Ascending aorta (tissue), 2 donors: ENCODE data around the gene CNKSR3. TPM values are rescaled to one million over a fixed set of nuclear protein-coding genes. Genes with fewer than 3 reads are reported as not detected.

ENCODE experiments used
- DNase-seq, 2 donors: peaks; one replicate each; pipeline ENCODE4 v3.0.0-alpha.2; 2019; ENCODE audit warnings: low spot score in 2 of 2
- H3K27ac ChIP-seq, 2 donors: fragments of 200-600 bp; sonication (generic); one replicate each; pipeline ENCODE4 v1.5.1; 2016 to 2017; ENCODE audit warnings: mild to moderate bottlenecking in 1 of 2
- H3K27me3 ChIP-seq: fragments of 200-600 bp; sonication (generic); one replicate; pipeline ENCODE4 v1.5.1; 2017
- H3K36me3 ChIP-seq, 2 donors: fragments of 200-600 bp; sonication (generic); one replicate each; pipeline ENCODE4 v1.5.1; 2016
- H3K4me1 ChIP-seq, 2 donors: fragments of 200-600 bp; sonication (generic); one replicate each; pipeline ENCODE4 v1.5.1; 2016 to 2017; ENCODE audit warnings: mild to moderate bottlenecking in 1 of 2
- H3K4me3 ChIP-seq, 2 donors: fragments of 200-600 bp; sonication (generic); one replicate each; pipeline ENCODE4 v1.5.1; 2016 to 2017; ENCODE audit warnings: mild to moderate bottlenecking in 1 of 2
- H3K9me3 ChIP-seq, 2 donors: fragments of 200-600 bp; sonication (generic); one replicate each; pipeline ENCODE4 v1.5.1; 2016
- intact Hi-C: fragments of 100-400 bp; cut with DNase I; formaldehyde crosslinking; loops from one replicate; pipeline ENCODE4 v1.15.1; 2023
- total RNA-seq: library from RNA; depleted of rRNA; stranded (reverse); fragments of >200 nt; gene quantifications from one replicate; pipeline ENCODE4 v1.1.0, GENCODE V29; 2016
- TF ChIP-seq, protein P1 (sequence below), 3 experiments: fragments of 200-600 bp in 2 of 3; fragments of 450-650 bp in 1 of 3; sonication (generic) in 2 of 3; IDR thresholded peaks; one replicate each; pipeline ENCODE4 v1.5.1; 2016 to 2019; ENCODE audit warnings: antibody characterized with exemption in 3 of 3, mild to moderate bottlenecking in 1 of 3, moderate library complexity in 1 of 3

Gene CNKSR3
- total RNA-seq, 1 donor from 2014 or later = 9.7 TPM

DNA sequence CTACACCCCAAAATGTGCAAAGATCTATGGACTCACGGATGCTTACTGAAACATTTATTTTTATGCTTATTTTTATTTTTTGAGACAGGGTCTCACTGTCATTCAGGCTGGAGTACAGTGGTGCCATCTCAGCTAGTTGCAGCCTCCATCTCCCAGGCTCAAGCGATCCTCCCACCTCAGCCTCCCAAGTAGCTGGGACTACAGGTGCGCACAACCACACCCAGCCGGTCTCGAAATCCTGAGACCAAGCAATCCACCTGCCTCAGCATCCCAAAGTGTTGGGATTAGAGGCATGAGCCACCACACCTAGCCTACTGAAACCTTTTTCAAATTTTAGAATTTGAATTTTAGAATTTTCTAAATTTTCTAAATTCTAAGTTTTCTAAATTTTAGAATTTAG, 103.0 kb downstream of the CNKSR3 start:
- peak in 1 of 2 donors; percentile 54 for DNase-seq
- intact Hi-C loops = no loop called here
- TF ChIP-seq, protein P1, sequence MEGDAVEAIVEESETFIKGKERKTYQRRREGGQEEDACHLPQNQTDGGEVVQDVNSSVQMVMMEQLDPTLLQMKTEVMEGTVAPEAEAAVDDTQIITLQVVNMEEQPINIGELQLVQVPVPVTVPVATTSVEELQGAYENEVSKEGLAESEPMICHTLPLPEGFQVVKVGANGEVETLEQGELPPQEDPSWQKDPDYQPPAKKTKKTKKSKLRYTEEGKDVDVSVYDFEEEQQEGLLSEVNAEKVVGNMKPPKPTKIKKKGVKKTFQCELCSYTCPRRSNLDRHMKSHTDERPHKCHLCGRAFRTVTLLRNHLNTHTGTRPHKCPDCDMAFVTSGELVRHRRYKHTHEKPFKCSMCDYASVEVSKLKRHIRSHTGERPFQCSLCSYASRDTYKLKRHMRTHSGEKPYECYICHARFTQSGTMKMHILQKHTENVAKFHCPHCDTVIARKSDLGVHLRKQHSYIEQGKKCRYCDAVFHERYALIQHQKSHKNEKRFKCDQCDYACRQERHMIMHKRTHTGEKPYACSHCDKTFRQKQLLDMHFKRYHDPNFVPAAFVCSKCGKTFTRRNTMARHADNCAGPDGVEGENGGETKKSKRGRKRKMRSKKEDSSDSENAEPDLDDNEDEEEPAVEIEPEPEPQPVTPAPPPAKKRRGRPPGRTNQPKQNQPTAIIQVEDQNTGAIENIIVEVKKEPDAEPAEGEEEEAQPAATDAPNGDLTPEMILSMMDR (IDR thresholded peaks at IDR 0.05) = no peak
- Histone ChIP-seq H3K9me3 (no peaks in the 10 kb centered on the region), H3K4me3 (no peak overlapping the region), H3K36me3 (peaks cover 0 to 8% of the 10 kb centered on the region in 2 donors), H3K27me3 (no peaks in the 10 kb centered on the region), H3K4me1 (peaks cover 10 to 41% of the 10 kb centered on the region in 2 donors), H3K27ac (peak overlapping the region in 1 of 2 donors; percentile 47)

DNA sequence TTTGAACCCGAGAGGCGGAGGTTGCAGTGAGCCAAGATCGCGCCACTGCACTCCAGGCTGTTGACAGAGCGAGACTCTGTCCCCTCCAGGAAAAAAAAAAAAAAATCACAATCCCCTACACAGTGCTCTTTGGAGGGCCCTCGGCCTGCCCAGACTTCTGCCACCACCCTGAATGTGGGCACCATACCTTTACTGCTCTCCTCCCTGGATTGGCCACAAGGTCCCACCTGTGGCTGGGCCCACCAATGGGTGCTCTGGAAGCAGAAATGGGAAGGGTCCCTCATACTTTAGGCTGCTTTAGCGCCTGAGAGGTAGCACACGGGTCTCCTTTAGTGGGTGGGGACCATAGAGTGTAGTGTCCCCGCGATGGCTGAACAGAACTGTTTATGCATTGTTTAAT, 103.6 kb downstream of the CNKSR3 start:
- peak in 1 of 2 donors; percentile 44 for DNase-seq
- no peaks in the 10 kb centered on the region for H3K9me3 ChIP-seq
- H3K36me3 ChIP-seq = peaks cover 0 to 12% of the 10 kb centered on the region in 2 donors
- H3K4me3 ChIP-seq = no peak overlapping the region
- no peaks in the 10 kb centered on the region for H3K27me3 ChIP-seq
- TF ChIP-seq, protein P1 (IDR thresholded peaks at IDR 0.05) = no peak
- intact Hi-C loops = no loop called here
- H3K4me1 ChIP-seq = peaks cover 10 to 35% of the 10 kb centered on the region in 2 donors
- H3K27ac ChIP-seq = peak overlapping the region; percentile 47 to 56

DNA sequence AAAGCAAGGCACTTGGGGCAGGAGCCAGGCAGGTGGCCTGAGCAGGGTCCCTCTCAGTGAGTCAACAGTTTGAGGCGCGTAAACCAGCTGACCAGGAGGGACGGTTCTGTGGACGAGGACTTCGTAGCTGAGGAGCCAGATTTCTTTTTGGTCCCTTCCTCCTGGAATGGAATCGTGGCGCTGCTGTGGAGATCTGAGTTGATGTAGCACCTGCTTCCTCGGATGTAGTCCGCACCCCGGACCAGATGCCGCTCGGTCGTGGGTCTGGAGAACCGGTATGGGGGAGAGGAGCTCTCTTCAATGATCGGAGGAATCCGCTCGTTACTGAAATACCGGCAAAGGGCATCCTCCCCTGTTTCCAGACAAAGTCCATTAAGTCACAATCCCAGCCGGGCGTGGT, 104.2 kb downstream of the CNKSR3 start:
- DNase-seq = peak in 1 of 2 donors; percentile 56
- intact Hi-C loops = no loop called here
- Histone ChIP-seq H3K4me1 (peaks cover 5 to 35% of the 10 kb centered on the region in 2 donors), H3K4me3 (no peak overlapping the region), H3K36me3 (peaks cover 3 to 16% of the 10 kb centered on the region in 2 donors), H3K9me3 (no peaks in the 10 kb centered on the region), H3K27me3 (no peaks in the 10 kb centered on the region), H3K27ac (peak overlapping the region; percentile 47 to 56)
- TF ChIP-seq, protein P1 (IDR thresholded peaks at IDR 0.05) = no peak

DNA sequence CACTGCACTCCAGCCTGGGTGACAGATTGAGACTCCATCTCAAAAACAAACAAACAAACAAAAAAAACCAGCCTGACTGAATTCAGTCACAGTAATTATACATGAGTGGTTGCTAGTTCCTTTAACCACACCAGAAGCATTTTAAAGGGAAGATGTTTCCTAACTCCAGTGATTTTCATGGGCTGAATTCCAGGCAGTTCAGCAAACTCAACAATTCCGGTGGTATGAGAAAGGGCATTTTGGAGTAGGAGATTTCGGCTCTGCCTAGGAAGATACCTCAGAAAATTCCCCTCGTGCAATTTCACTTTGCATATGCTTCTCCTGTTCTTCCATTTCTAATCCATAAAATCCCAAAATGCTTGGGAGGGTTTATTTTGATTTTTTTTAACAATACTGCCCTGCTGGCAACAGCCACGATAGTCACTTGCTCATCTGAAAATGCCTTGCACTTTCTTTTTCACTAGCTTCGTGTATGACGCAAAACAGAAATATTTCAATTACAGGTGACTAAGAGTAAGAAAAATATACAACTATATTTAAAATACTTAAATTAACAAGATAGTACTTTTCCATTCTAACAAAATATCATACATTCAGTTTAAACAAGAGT, 105.6 kb downstream of the CNKSR3 start:
- TF ChIP-seq, protein P1 (IDR thresholded peaks at IDR 0.05) = no peak
- H3K27ac ChIP-seq = peak overlapping the region; percentile 56 to 59
- peaks cover 0 to 26% of the 10 kb centered on the region in 2 donors for H3K4me1 ChIP-seq
- peak overlapping the region; percentile 1 to 47 for H3K4me3 ChIP-seq
- no peak for DNase-seq
- H3K36me3 ChIP-seq = peaks cover 8 to 24% of the 10 kb centered on the region in 2 donors
- intact Hi-C loops = no loop called here
- no peaks in the 10 kb centered on the region for H3K27me3 ChIP-seq
- H3K9me3 ChIP-seq = no peaks in the 10 kb centered on the region

DNA sequence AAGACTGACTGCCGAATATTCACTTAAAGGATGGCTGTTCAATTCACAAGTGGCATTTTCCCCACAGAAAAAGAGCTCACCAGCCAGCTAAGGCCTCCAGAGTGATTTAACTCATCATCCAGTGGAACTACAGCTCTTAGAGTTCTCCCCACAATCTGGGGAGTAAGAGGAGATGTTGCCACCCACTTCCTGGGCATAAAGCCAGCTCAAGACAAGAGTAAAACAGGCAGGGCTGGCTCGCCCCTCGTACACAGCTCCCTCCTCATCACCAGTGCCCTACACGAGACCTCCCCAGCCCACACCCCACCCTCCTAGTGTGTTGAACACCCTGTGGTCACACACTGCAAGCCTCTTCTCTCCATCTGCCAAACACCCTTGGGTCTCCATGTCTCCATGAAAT, 106.7 kb downstream of the CNKSR3 start:
- Histone ChIP-seq H3K9me3 (no peaks in the 10 kb centered on the region), H3K4me3 (no peak overlapping the region), H3K27me3 (no peaks in the 10 kb centered on the region), H3K36me3 (peaks cover 8 to 24% of the 10 kb centered on the region in 2 donors), H3K27ac (peak overlapping the region; percentile 56 to 59), H3K4me1 (peaks cover 0 to 15% of the 10 kb centered on the region in 2 donors)
- TF ChIP-seq, protein P1 (IDR thresholded peaks at IDR 0.05) = no peak
- intact Hi-C loops = no loop called here
- DNase-seq = peak in 1 of 2 donors; percentile 61
